GM12878 (cell line): Measurements from ENCODE around the gene MLIP.

Experiments used
- HDAC6 ChIP-seq: fragments of 200-600 bp; sonication (generic); IDR thresholded peaks from one replicate; pipeline ENCODE4 v1.8.0; 2017; ENCODE audit warnings: antibody characterized with exemption; ENCODE audit not compliant: unreplicated experiment
- POLR2A ChIP-seq: IDR thresholded peaks from 2 replicates; pipeline ENCODE4 v1.6.1; 2011; ENCODE audit warnings: low read depth, mild to moderate bottlenecking, low read length

DNA sequence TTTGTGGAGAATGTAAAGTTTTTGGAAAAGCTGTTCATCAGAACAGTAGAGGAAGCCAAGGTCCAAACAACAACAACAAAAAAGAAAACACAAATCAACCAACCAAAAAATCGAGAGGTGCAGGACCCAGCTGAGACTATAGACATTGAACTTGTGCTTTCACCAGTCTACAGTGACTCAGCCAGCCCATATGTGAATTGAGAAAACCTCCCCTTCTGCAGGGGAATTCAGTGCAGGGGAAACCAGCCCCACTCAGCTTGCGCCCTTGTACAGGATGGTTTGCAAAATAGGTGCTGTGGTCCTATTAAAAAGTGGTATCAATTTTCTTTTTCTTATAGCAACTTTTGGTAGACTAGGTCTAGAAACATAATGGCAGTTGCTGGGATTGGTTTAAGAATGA is 21.3 kb downstream of the MLIP start:
- TF ChIP-seq POLR2A: no peak
- no peak for TF ChIP-seq HDAC6
